GM23248 (cell line): ENCODE data around the gene IL4R. TPM values are rescaled to one million over a fixed set of nuclear protein-coding genes. Genes with fewer than 3 reads are reported as not detected.

Experiments
- DNase-seq: peaks from one replicate; pipeline ENCODE4 v3.0.0-alpha.2; 2015
- H2AFZ ChIP-seq: fragments of 200-600 bp; sonication (generic); 2 replicates; pipeline ENCODE4 v1.6.1; 2016; ENCODE audit warnings: antibody characterized with exemption
- H3F3A ChIP-seq: fragments of 200-600 bp; sonication (generic); 2 replicates; pipeline ENCODE4 v1.6.1; 2016; ENCODE audit warnings: mild to moderate bottlenecking, antibody characterized with exemption, mixed run types; ENCODE audit not compliant: insufficient read depth
- H3K27ac ChIP-seq: fragments of 200-600 bp; sonication (generic); 2 replicates; pipeline ENCODE4 v1.5.1; 2016; ENCODE audit warnings: mild to moderate bottlenecking
- H3K27me3 ChIP-seq: fragments of 200-600 bp; sonication (generic); replicated peaks from 2 replicates; pipeline ENCODE4 v1.6.1; 2016; ENCODE audit warnings: mild to moderate bottlenecking; ENCODE audit not compliant: insufficient read depth
- H3K36me3 ChIP-seq: fragments of 200-600 bp; sonication (generic); 2 replicates; pipeline ENCODE4 v1.6.1; 2016; ENCODE audit warnings: low read depth, mild to moderate bottlenecking
- H3K4me1 ChIP-seq: fragments of 200-600 bp; sonication (generic); 2 replicates; pipeline ENCODE4 v1.6.1; 2016; ENCODE audit warnings: mild to moderate bottlenecking; ENCODE audit not compliant: insufficient read depth
- H3K4me2 ChIP-seq: fragments of 200-600 bp; sonication (generic); one replicate; pipeline ENCODE4 v1.6.1; 2016; ENCODE audit warnings: mild to moderate bottlenecking; ENCODE audit not compliant: unreplicated experiment
- H3K4me3 ChIP-seq: fragments of 200-600 bp; sonication (generic); 2 replicates; pipeline ENCODE4 v1.5.1; 2016; ENCODE audit warnings: mild to moderate bottlenecking
- H3K79me2 ChIP-seq: fragments of 200-600 bp; sonication (generic); 2 replicates; pipeline ENCODE4 v1.6.1; 2016; ENCODE audit warnings: mild to moderate bottlenecking; ENCODE audit not compliant: insufficient read depth
- H3K9ac ChIP-seq: fragments of 200-600 bp; sonication (generic); 2 replicates; pipeline ENCODE4 v1.6.1; 2016; ENCODE audit warnings: mild to moderate bottlenecking
- H3K9me2 ChIP-seq: fragments of 200-600 bp; sonication (generic); 2 replicates; pipeline ENCODE4 v1.6.1; 2016; ENCODE audit warnings: mixed run types, mild to moderate bottlenecking, moderate library complexity; ENCODE audit not compliant: insufficient read depth
- H3K9me3 ChIP-seq: fragments of 200-600 bp; sonication (generic); one replicate; pipeline ENCODE4 v1.6.1; 2017; ENCODE audit warnings: low read depth
- H4K20me1 ChIP-seq: fragments of 200-600 bp; sonication (generic); 2 replicates; pipeline ENCODE4 v1.6.0; 2016; ENCODE audit not compliant: insufficient read depth
- EZH2 ChIP-seq: fragments of 200-600 bp; sonication (generic); IDR thresholded peaks from 2 replicates; pipeline ENCODE4 v1.6.1; 2018; ENCODE audit warnings: antibody characterized with exemption, mild to moderate bottlenecking; ENCODE audit not compliant: insufficient read depth, poor library complexity, severe bottlenecking
- EZH2phosphoT487 ChIP-seq: fragments of 200-600 bp; sonication (generic); IDR thresholded peaks from 2 replicates; pipeline ENCODE4 v1.6.1; 2018; ENCODE audit warnings: antibody characterized with exemption, moderate library complexity, mild to moderate bottlenecking, low read depth; ENCODE audit not compliant: insufficient read depth
- WGBS, 2 experiments: methylation state at CpG; one replicate each; pipeline ENCODE4 v1.1.6; 2015 to 2017; ENCODE audit warnings: low lambda C conversion rate in 2 of 2, low coverage in 1 of 2; ENCODE audit errors: missing lambda C conversion rate in 2 of 2; 5-methylcytosine and 5-hydroxymethylcytosine counted together
- in situ Hi-C: fragments of 300-500 bp; cut with MboI; formaldehyde crosslinking; loops from 2 replicates; pipeline ENCODE4 v1.15.0; 2020
- polyA plus RNA-seq: library from polyadenylated mRNA; unstranded; fragments of >200 nt; fragmentation: Nextera tagmentation; extraction: Ambion mirVana; gene quantifications from 2 replicates; pipeline ENCODE4 v1.2.1, GENCODE V29; 2016
- total RNA-seq: library from RNA; depleted of rRNA; stranded (reverse); fragments of >200 nt; shearing (Covaris generic); gene quantifications from 2 replicates; pipeline ENCODE4 v1.2.3, GENCODE V29; 2014

IL4R gene
- total and polyA plus RNA-seq, 2 experiments from 2014 or later = 11.7 to 17.7 TPM

DNA sequence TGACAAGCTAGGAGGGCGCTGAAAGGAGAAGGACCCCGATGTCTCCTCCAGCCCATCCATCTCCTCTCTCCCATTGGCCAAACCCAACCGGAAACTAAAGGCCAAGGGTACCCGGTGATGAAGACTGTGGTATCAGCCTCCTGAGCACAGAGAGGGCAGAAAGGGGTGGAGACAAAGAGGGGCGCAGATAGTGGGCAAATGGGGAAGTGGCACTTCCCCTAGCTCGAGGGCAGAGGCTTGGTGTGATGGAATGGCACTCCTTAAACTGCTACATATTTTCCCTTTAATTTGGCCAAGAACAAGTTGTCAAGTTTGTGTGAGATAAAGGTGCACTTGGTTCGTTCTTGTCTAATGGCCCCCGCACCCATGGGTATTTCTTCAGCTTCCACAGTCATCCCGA, 27.8 kb downstream of the IL4R start:
- Histone ChIP-seq H3K4me2 (no peak overlapping the region), H3K79me2 (peaks cover 26% of the 10 kb centered on the region), H3K36me3 (peaks cover 11% of the 10 kb centered on the region), H3K27me3 (no peaks in the 10 kb centered on the region), H3K4me1 (no peaks in the 10 kb centered on the region), H3K9me2 (no peaks in the 10 kb centered on the region), H3K27ac (no peak overlapping the region), H3K4me3 (no peak overlapping the region), H4K20me1 (no peaks in the 10 kb centered on the region), H3K9me3 (no peaks in the 10 kb centered on the region), H2AFZ (no peak overlapping the region), H3F3A (no peaks in the 10 kb centered on the region), H3K9ac (no peak overlapping the region)
- WGBS, 2 experiments = 93 to 97% methylated on average over 9 of the region's 9 CpGs
- TF ChIP-seq EZH2 = no peak
- TF ChIP-seq EZH2phosphoT487 = no peak
- in situ Hi-C loops = no loop called here
- no peak for DNase-seq

DNA sequence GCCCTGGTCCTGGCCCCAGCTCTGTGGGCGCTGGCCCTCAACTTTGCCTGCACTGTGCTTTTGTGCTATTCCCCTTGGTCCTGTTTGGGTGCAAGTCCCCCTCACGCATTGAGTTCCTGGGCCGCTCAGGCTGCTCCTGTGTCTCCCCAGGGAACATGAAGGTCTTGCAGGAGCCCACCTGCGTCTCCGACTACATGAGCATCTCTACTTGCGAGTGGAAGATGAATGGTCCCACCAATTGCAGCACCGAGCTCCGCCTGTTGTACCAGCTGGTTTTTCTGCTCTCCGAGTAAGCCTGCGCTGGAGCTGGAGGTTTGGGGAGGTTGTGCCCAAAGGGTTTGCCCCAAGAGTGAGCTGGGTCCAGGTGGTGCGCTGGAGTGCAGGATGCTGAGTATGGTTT, 28.2 kb downstream of the IL4R start:
- no peak overlapping the region for H3K9ac ChIP-seq
- no peaks in the 10 kb centered on the region for H3F3A ChIP-seq
- H3K9me3 ChIP-seq = no peaks in the 10 kb centered on the region
- H3K27ac ChIP-seq = no peak overlapping the region
- H2AFZ ChIP-seq = no peak overlapping the region
- no peaks in the 10 kb centered on the region for H4K20me1 ChIP-seq
- H3K4me1 ChIP-seq = no peaks in the 10 kb centered on the region
- in situ Hi-C loops = no loop called here
- H3K4me3 ChIP-seq = no peak overlapping the region
- H3K9me2 ChIP-seq = no peaks in the 10 kb centered on the region
- H3K4me2 ChIP-seq = no peak overlapping the region
- no peak for DNase-seq
- WGBS, 2 experiments = 99% methylated on average over 11 of the region's 11 CpGs
- peaks cover 11% of the 10 kb centered on the region for H3K36me3 ChIP-seq
- no peaks in the 10 kb centered on the region for H3K27me3 ChIP-seq
- H3K79me2 ChIP-seq = peaks cover 22% of the 10 kb centered on the region
- TF ChIP-seq EZH2 = no peak
- TF ChIP-seq EZH2phosphoT487 = no peak

DNA sequence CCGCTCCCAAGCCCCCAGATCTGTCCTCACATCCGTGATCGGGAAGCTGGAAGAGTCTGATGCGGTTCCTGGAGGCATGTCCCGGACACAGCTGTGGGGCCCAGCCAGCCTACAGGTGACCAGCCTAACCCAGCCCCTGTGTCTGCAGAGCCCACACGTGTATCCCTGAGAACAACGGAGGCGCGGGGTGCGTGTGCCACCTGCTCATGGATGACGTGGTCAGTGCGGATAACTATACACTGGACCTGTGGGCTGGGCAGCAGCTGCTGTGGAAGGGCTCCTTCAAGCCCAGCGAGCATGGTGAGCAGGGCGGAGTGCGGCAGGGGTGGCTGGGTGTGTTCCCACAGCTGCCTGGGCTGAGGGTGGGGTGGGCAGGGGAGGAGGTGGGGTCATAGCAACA, 30.9 kb downstream of the IL4R start:
- no peak overlapping the region for H3K9ac ChIP-seq

DNA sequence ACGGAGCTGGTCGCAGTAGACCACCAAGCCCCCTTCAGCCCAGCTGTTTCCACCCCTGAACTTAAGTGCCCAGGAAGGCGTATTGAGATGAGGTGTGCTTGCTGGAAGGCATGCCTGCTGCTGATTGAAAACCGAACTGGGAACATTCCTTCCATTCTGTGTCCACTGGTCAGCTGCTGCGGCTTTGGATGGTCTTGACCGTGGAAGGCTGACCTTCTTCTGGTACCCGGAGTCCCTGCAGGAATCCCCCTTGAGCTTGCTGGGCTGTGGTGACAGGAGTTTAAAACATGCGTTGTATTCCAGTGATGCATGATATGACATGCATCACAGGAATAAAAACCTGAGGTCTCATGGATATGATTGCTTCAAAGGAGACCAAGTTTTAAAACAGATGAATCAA, 31.4 kb downstream of the IL4R start:
- 84 to 89% methylated on average over 8 of the region's 8 CpGs for WGBS, 2 experiments
- H3F3A ChIP-seq = no peaks in the 10 kb centered on the region
- peaks cover 13% of the 10 kb centered on the region for H3K36me3 ChIP-seq
- no peaks in the 10 kb centered on the region; the same call in 1 of the 2 replicates for H3K79me2 ChIP-seq
- TF ChIP-seq EZH2phosphoT487 (no peak), EZH2 (no peak)
- H3K9ac ChIP-seq = no peak overlapping the region
- no peaks in the 10 kb centered on the region for H3K27me3 ChIP-seq
- no peak overlapping the region for H3K27ac ChIP-seq
- no peak overlapping the region for H3K4me3 ChIP-seq
- no peaks in the 10 kb centered on the region for H4K20me1 ChIP-seq
- H3K9me2 ChIP-seq = no peaks in the 10 kb centered on the region
- no peak overlapping the region for H3K4me2 ChIP-seq
- no peak for DNase-seq
- no peaks in the 10 kb centered on the region for H3K4me1 ChIP-seq
- no peak overlapping the region for H2AFZ ChIP-seq
- in situ Hi-C loops = no loop called here
- H3K9me3 ChIP-seq = no peaks in the 10 kb centered on the region

More for the DNA sequence above, 30.9 kb downstream of the IL4R start:
- Histone ChIP-seq H3F3A (no peaks in the 10 kb centered on the region), H3K4me3 (no peak overlapping the region), H3K4me1 (no peaks in the 10 kb centered on the region), H3K9me2 (no peaks in the 10 kb centered on the region), H3K27me3 (no peaks in the 10 kb centered on the region), H3K9me3 (no peaks in the 10 kb centered on the region), H3K27ac (no peak overlapping the region), H3K79me2 (no peaks in the 10 kb centered on the region; the same call in 1 of the 2 replicates), H3K4me2 (no peak overlapping the region), H3K36me3 (peaks cover 13% of the 10 kb centered on the region), H4K20me1 (no peaks in the 10 kb centered on the region), H2AFZ (no peak overlapping the region)
- no peak for TF ChIP-seq EZH2
- no peak for TF ChIP-seq EZH2phosphoT487
- in situ Hi-C loops = no loop called here
- WGBS, 2 experiments = 86 to 88% methylated on average over 15 of the region's 15 CpGs
- no peak for DNase-seq

DNA sequence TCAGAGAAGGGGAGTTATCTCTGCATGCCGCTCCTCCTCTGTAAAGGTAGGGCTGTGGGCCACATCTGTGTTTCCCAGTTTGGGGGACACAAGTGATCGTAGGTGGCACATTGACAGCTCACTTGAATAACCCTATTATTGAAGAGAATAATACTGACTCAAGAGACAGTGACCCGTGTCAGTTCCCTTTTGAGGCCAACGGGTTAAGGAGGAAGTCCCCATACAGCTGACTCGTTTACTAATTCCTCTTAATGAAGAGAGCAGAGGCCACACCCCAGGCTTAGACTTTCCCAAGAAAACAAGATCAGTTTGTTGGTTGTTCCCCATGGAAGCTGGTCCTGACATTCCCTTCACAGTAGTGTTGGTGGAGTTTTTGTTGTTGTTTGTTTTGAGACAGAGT, 33.0 kb downstream of the IL4R start:
- in situ Hi-C loops = no loop called here
- Histone ChIP-seq H3K4me3 (no peak overlapping the region), H3K4me1 (no peaks in the 10 kb centered on the region), H3K9me3 (no peaks in the 10 kb centered on the region), H3K9ac (no peak overlapping the region), H3K4me2 (no peak overlapping the region), H3K79me2 (no peaks in the 10 kb centered on the region), H3K27me3 (no peaks in the 10 kb centered on the region), H2AFZ (no peak overlapping the region), H4K20me1 (no peaks in the 10 kb centered on the region), H3F3A (no peaks in the 10 kb centered on the region), H3K36me3 (peaks cover 19% of the 10 kb centered on the region), H3K27ac (no peak overlapping the region), H3K9me2 (no peaks in the 10 kb centered on the region)
- no peak for TF ChIP-seq EZH2
- no peak for TF ChIP-seq EZH2phosphoT487
- no peak for DNase-seq
- 66 to 67% methylated on average over 5 of the region's 5 CpGs for WGBS, 2 experiments
